HL-60 (cell line): Measurements from ENCODE around the gene AOC1.

Source experiments
- DNase-seq, 2 experiments: peaks; one replicate each; pipeline ENCODE4 v3.0.0-alpha.2; 2010 to 2020; ENCODE audit warnings: low read depth in 1 of 2, low spot score in 1 of 2
- H3K27ac ChIP-seq: fragments of 250-450 bp; sonication (Bioruptor Pico); replicated peaks from 2 replicates; pipeline ENCODE4 v1.5.1; 2020; ENCODE audit warnings: mild to moderate bottlenecking, moderate library complexity
- H3K27me3 ChIP-seq: fragments of 250-450 bp; sonication (Bioruptor Pico); 2 replicates; pipeline ENCODE4 v1.5.1; 2021; ENCODE audit warnings: mild to moderate bottlenecking, moderate library complexity; ENCODE audit not compliant: insufficient read depth, poor library complexity, severe bottlenecking
- H3K4me3 ChIP-seq: replicated peaks from 2 replicates; pipeline ENCODE4 v1.5.1; 2011; ENCODE audit warnings: mild to moderate bottlenecking, control low read depth, low read length; ENCODE audit not compliant: insufficient read depth
- CTCF ChIP-seq: IDR thresholded peaks from one replicate; pipeline ENCODE4 v1.5.1; 2011; ENCODE audit warnings: low read length, control low read depth, inconsistent platforms; ENCODE audit not compliant: insufficient read depth
- GABPA ChIP-seq: IDR thresholded peaks from 2 replicates; pipeline ENCODE4 v1.6.1; 2012; ENCODE audit warnings: low read depth
- POLR2AphosphoS5 ChIP-seq: IDR thresholded peaks from 2 replicates; pipeline ENCODE4 v1.6.1; 2012; ENCODE audit warnings: low read depth
- REST ChIP-seq: IDR thresholded peaks from 2 replicates; pipeline ENCODE4 v1.6.1; 2012; ENCODE audit warnings: low read depth; ENCODE audit not compliant: insufficient replicate concordance
- SPI1 ChIP-seq: IDR thresholded peaks from 2 replicates; pipeline ENCODE4 v1.6.1; 2012; ENCODE audit warnings: low read depth, mild to moderate bottlenecking, borderline replicate concordance

The AOC1 gene

GRCh38 chr7:150820578-150821198 lies 31.6 kb upstream of the AOC1 start:
- DNase-seq: no peak
- no peak overlapping the region for H3K27ac ChIP-seq
- no peak for TF ChIP-seq SPI1
- no peak for TF ChIP-seq REST
- TF ChIP-seq GABPA: no peak
- TF ChIP-seq CTCF: no peak
- TF ChIP-seq POLR2AphosphoS5: no peak
- no peaks in the 10 kb centered on the region for H3K27me3 ChIP-seq
- no peak overlapping the region for H3K4me3 ChIP-seq

GRCh38 chr7:150823043-150823442 lies 29.3 kb upstream of the AOC1 start:
- DNase-seq: no peak
- no peak for TF ChIP-seq SPI1
- no peak for TF ChIP-seq GABPA
- no peak for TF ChIP-seq POLR2AphosphoS5
- no peak overlapping the region for H3K4me3 ChIP-seq
- no peak overlapping the region for H3K27ac ChIP-seq
- no peaks in the 10 kb centered on the region for H3K27me3 ChIP-seq

GRCh38 chr7:150823484-150824126 lies 28.7 kb upstream of the AOC1 start:
- no peak for DNase-seq
- Histone ChIP-seq H3K27ac (no peak overlapping the region), H3K27me3 (no peaks in the 10 kb centered on the region), H3K4me3 (no peak overlapping the region)
- TF ChIP-seq CTCF (no peak), POLR2AphosphoS5 (no peak), SPI1 (no peak), GABPA (no peak), REST (no peak)

- H3K27me3 ChIP-seq: no peaks in the 10 kb centered on the region
- DNase-seq: no peak
Measured at GRCh38 chr7:150824379-150825177, 27.7 kb upstream of the AOC1 start.

More at GRCh38 chr7:150824379-150825177, 27.7 kb upstream of the AOC1 start:
- TF ChIP-seq SPI1: no peak
- TF ChIP-seq CTCF: no peak
- TF ChIP-seq POLR2AphosphoS5: no peak
- TF ChIP-seq REST: no peak
- no peak for TF ChIP-seq GABPA
- no peak overlapping the region for H3K4me3 ChIP-seq
- no peak overlapping the region for H3K27ac ChIP-seq
